Bone marrow (tissue), 2 donors: ENCODE results near the gene HERC6.
"Not testable (repeated sequence)": the region's sequence is repeated elsewhere in the genome, so short reads cannot be mapped to it uniquely, and the experiment has no call there.

ENCODE experiments used
- DNase-seq, 2 donors: peaks; one replicate each; lab custom pipeline; 2025; lab: John Stamatoyannopoulos, UW

HERC6 gene

GRCh38 chr4:88378691-88379559 lies at the start of gene HERC6:
HERC6 (plus strand) TSS chr4:88378852; CDS start chr4:88378922, 70 bp downstream.
- peak; percentile 69 to 84 for DNase-seq

- DNase-seq: no peak
Observed at GRCh38 chr4:88333741-88334405, 44.8 kb upstream of the HERC6 start.

GRCh38 chr4:88335092-88335665 lies 43.5 kb upstream of the HERC6 start:
- DNase-seq: no peak

DNA sequence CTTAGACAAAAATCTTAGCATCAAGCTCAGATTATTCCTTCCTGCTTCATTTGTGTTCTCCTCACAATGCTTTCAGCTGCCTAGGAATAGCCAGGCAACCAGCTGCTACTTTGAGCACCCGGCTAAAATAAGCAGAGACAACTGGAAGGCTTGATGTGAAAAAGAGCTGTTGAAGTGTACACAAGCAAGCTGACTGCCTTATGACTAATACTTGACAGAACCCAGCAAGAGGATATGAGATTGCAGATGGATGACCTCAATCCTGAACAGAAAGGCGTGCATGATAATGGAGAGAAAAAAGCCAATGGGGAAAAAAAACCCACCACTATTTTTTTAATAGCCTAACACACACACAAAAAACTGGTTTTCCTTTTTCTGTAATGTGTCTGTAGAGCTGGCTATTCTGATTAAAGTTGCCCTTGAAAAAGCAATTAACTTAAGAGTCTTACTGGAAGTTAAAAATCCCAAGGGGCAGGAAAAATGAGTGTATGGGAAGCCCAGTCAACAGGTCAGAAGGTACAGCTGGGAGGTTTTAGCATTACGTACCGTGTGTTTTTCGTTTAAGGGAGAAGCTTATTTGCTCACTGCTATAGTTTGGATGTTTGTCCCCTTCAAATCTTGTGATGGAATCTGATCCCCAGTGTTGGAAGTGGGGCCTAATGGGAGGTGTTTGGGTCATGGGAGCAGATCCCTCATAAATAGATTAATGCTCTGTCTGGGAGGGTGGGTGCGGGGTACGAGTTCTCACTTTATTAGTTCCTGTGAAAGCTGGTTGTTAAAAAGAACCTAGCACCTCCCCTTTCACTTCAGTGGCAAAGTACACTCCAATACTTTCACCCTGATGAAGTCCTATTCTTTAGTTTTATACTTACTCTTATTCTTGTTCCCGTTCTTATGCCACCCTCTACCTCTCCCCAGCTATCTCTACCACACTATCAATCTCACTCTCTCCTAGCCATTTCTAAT lies 37.1 kb upstream of the HERC6 start:
- no peak for DNase-seq

GRCh38 chr4:88346902-88347301 lies 31.8 kb upstream of the HERC6 start:
- DNase-seq: not testable (repeated sequence)

GRCh38 chr4:88348761-88349160 lies 29.9 kb upstream of the HERC6 start:
- DNase-seq: not testable (repeated sequence)

- DNase-seq: no peak
Observed at GRCh38 chr4:88350786-88351185, 27.9 kb upstream of the HERC6 start.

DNA sequence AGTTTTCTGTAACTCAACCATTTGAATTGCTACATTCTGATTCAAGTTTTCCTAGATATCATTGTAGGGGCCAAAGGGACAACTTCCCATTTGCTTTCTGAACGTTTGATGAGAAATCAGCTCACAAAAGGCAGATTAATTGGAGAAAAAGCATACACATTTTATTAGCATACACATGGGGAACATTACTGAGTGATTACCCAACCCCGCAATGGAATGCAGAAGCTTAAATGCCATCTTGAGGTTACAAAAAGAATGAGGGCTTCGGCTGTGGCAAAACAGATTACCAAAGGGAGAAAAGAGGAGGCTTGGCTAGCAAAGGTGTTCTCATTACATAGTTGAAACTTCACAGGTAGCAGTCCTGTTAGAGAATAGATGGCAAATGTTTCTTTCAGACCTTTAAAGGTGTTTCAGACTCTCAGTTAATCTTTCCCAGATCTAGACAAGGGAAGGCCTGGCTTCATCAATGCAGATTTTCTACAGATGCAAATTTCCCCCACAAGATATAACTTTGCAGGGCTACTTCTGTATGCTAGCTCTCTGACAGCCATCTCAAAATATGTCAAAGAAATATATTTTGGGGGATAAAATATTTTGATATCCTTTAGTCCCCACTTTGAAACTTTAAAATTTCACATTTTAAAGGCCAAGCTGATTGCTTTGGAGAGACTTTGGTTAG lies 26.5 kb upstream of the HERC6 start:
- DNase-seq: no peak

- DNase-seq: no peak
Observed at GRCh38 chr4:88353324-88353723, 25.3 kb upstream of the HERC6 start.

DNA sequence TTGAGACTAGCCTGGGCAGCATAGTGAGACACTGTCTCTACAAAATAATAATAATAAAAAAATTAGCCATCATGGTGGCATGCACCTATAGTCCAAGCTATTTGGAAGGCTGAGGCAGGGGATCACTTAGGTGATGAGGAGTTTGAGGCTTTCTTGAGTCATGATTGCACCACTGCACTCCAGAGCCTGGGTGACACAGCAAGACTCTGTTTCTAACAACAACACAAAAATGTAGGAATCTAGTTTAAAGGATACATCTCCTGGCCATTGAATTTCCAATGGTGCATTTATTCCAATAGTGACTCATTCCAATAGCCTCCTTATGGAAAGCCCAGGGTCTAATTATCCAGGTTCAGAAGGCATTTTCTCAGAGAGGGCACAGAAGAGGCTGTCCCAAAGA lies 21.9 kb upstream of the HERC6 start:
- DNase-seq: no peak

DNA sequence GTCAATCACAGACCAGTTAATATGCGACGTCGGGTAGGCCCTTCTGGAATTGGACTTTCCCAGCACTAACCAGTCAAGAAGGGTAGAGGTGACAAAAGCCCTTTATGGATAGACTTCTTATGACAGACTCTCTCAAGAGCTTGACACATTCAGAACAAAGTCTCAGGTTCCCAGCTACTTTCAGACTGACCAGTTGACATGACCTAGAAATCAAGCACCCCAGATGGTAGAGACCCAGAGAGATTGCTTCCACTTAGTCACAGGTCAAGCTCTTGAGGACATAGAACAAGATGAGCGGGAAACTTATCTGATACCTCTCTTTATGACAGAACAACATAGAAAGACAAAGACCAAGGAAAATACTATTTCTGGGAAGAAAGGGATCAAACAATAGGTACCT lies 21.4 kb upstream of the HERC6 start:
- DNase-seq: no peak

DNA sequence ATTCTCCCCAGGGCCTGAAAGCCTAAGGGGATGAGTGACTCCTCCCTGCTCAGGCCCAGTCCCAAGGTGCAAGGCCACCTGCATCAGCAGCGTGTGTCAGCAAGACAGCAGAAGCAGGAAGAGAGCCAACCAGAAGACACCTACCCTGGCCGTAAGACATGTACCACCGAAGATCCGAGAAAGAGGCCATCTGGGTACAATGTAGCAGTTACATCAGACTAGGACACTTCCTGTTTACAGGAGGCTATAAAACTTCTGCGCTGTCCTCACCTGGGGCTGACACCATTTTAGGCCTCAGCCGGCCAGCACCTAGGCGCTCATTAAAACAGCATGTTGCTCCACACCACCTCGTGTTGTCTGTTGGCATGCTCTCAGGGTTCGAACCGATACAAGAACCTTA lies 19.1 kb upstream of the HERC6 start:
- no peak for DNase-seq

DNA sequence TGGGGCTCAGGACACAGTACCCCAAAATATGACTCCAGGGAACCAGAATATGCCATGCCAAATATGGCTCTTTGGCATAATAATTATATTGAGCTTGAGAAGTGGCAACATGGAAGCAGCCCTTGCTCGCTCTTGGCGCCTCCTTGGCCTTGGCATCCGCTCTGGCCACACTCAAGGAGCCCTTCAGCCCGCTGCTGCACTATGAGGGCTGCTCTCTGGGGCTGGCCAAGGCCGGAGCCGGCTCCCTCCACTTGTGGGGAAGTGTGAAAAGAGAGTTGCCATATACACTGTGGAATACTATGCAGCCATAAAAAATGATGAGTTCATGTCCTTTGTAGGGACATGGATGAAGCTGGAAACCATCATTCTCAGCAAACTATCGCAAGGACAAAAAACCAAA lies 18.4 kb upstream of the HERC6 start:
- no peak for DNase-seq

DNA sequence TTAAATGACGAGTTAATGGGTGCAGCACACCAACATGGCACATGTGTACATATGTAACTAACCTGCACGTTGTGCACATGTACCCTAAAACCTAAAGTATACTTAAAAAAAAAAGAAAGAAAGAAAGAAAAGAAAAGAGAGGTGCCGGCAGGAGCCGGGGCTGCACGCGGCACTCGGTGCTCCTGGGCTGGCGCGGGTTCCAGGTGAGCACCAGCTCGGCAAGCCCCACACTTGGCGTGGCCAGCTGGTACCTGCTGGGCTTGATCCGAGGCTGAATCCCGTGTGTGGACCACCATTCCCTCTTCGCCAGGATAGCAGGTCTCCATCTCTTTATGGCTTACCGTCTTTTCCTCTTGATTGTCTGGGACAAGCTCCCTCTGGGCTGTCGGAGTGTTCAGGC lies 17.9 kb upstream of the HERC6 start:
- DNase-seq: no peak

- not testable (repeated sequence) for DNase-seq
Observed at GRCh38 chr4:88361217-88361773, 17.4 kb upstream of the HERC6 start.

- no peak for DNase-seq
Observed at GRCh38 chr4:88366460-88366859, 12.2 kb upstream of the HERC6 start.

- DNase-seq: no peak
Observed at GRCh38 chr4:88367826-88368225, 10.8 kb upstream of the HERC6 start.

GRCh38 chr4:88369180-88369812 lies 9.4 kb upstream of the HERC6 start:
- peak in 1 of 2 donors; percentile 36 for DNase-seq

GRCh38 chr4:88381123-88381522 lies 2.5 kb downstream of the HERC6 start:
- no peak for DNase-seq

GRCh38 chr4:88382621-88383020 lies 4.0 kb downstream of the HERC6 start:
- no peak for DNase-seq
